ENCODE results near the gene RELB.

- no peak for TF ChIP-seq CTCF (IDR thresholded peaks at IDR 0.05)
- no peak for TF ChIP-seq POLR2A (IDR thresholded peaks at IDR 0.05)
Measured at GRCh38 chr19:45035755-45036154, 34.5 kb downstream of the RELB start.
